GM12892 (cell line): Measurements from ENCODE around the gene ANOS1.

Experiments used
- POLR2A ChIP-seq: IDR thresholded peaks from 2 replicates; pipeline ENCODE4 v1.6.1; 2011; ENCODE audit warnings: low read depth, low read length, control low read depth
- POLR2AphosphoS5 ChIP-seq: IDR thresholded peaks from 2 replicates; pipeline ENCODE4 v1.6.1; 2011; ENCODE audit warnings: low read depth, low read length, control low read depth

DNA sequence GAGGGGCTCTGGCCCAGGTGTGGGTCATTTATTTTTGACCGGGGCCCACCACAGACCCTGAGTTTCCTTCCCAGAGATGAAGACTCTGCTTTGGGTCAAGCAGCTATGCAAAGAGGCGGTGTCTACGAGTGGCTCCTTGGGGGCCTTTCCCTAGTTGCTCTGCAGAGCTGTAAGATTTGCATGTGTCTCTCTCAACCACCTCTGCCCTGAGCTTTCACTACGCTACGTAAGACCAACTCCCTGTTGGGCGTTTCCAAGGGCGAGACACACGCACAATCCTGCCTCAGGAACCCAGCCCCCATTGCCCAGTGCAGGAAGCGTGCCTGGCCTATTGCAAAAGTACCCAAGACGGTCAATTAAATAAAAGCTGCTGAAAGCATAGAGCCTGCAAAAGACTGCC lies 10.0 kb upstream of the ANOS1 start:
- TF ChIP-seq POLR2A (no peak), POLR2AphosphoS5 (no peak)
